CD14-positive monocyte (primary cell): Measurements from ENCODE around the gene CRISP3. TPM values are rescaled to one million over a fixed set of nuclear protein-coding genes. Genes with fewer than 3 reads are reported as not detected.

ENCODE experiments used
- DNase-seq, 3 donors: peaks; one replicate each; pipeline ENCODE4 v3.0.0-alpha.2; 2011 to 2022
- H2AFZ ChIP-seq: 2 replicates; pipeline ENCODE4 v1.6.0; 2012; ENCODE audit warnings: mild to moderate bottlenecking, low read depth, low read length, inconsistent platforms; ENCODE audit not compliant: insufficient read depth, poor library complexity, severe bottlenecking
- H3K27ac ChIP-seq, 2 donors: 1 replicate in 1 of 2; 2 replicates in 1 of 2; pipeline ENCODE4 v1.5.1; 2012 to 2013; ENCODE audit warnings: low read length in 2 of 2, control low read depth in 1 of 2, inconsistent platforms in 1 of 2, low read depth in 1 of 2, mild to moderate bottlenecking in 1 of 2
- H3K27me3 ChIP-seq, 2 donors: one replicate each; pipeline versions ENCODE4 v1.6.0 to v1.6.1; 2011 to 2013; ENCODE audit warnings: low read length in 2 of 2; ENCODE audit not compliant: control insufficient read depth in 2 of 2, insufficient read depth in 2 of 2
- H3K36me3 ChIP-seq, 2 donors: replicated peaks in 1 of 2; 1 replicate in 1 of 2; 2 replicates in 1 of 2; pipeline versions ENCODE4 v1.5.1 to v1.6.1; 2012 to 2013; ENCODE audit warnings: low read length in 2 of 2, control low read depth in 1 of 2, inconsistent platforms in 1 of 2, mild to moderate bottlenecking in 1 of 2; ENCODE audit not compliant: insufficient read depth in 2 of 2, control insufficient read depth in 1 of 2
- H3K4me1 ChIP-seq, 2 donors: 1 replicate in 1 of 2; 2 replicates in 1 of 2; pipeline versions ENCODE4 v1.5.1 to v1.6.1; 2012 to 2013; ENCODE audit warnings: low read length in 2 of 2, control low read depth in 1 of 2, inconsistent platforms in 1 of 2, mild to moderate bottlenecking in 1 of 2, moderate library complexity in 1 of 2; ENCODE audit not compliant: insufficient read depth in 2 of 2, control insufficient read depth in 1 of 2
- H3K4me2 ChIP-seq: replicated peaks from 2 replicates; pipeline ENCODE3; 2012; ENCODE audit warnings: low read length, moderate library complexity, mild to moderate bottlenecking; ENCODE audit not compliant: poor library complexity, severe bottlenecking; ENCODE audit errors: extremely low read depth
- H3K4me3 ChIP-seq, 3 experiments: fragments of 200-600 bp in 1 of 3; sonication (generic) in 1 of 3; replicated peaks in 1 of 3; 1 replicate in 2 of 3; 2 replicates in 1 of 3; pipeline ENCODE4 v1.5.1; 2011 to 2013; ENCODE audit warnings: low read length in 3 of 3, mild to moderate bottlenecking in 3 of 3, control low read depth in 2 of 3, low read depth in 2 of 3, inconsistent platforms in 1 of 3, moderate library complexity in 1 of 3
- H3K79me2 ChIP-seq: 2 replicates; pipeline ENCODE4 v1.6.0; 2012; ENCODE audit warnings: mild to moderate bottlenecking, control low read depth, inconsistent platforms, low read length, moderate library complexity; ENCODE audit not compliant: insufficient read depth
- H3K9ac ChIP-seq: 2 replicates; pipeline ENCODE4 v1.6.0; 2017; ENCODE audit warnings: low read length, mild to moderate bottlenecking; ENCODE audit not compliant: insufficient read depth, poor library complexity, severe bottlenecking
- H3K9me3 ChIP-seq, 2 donors: replicated peaks in 1 of 2; 1 replicate in 1 of 2; 2 replicates in 1 of 2; pipeline versions ENCODE4 v1.5.1 to v1.6.1; 2012 to 2013; ENCODE audit warnings: low read length in 2 of 2, control low read depth in 1 of 2; ENCODE audit not compliant: control insufficient read depth in 1 of 2, insufficient read depth in 1 of 2
- H4K20me1 ChIP-seq: 2 replicates; pipeline ENCODE4 v1.6.0; 2012; ENCODE audit warnings: mild to moderate bottlenecking, low read length, control low read depth, moderate library complexity; ENCODE audit not compliant: insufficient read depth
- H3K27ac Mint-ChIP-seq, 7 donors: one replicate each; pipeline ENCODE4 v1.8.0; 2020; ENCODE audit warnings: mild to moderate bottlenecking in 7 of 7, mixed read lengths in 7 of 7, moderate library complexity in 6 of 7, inconsistent platforms in 2 of 7
- H3K27me3 Mint-ChIP-seq, 3 donors: one replicate each; pipeline ENCODE4 v1.8.0; 2021 to 2022; ENCODE audit warnings: low read depth in 3 of 3, mild to moderate bottlenecking in 3 of 3, mixed read lengths in 3 of 3, moderate library complexity in 3 of 3, inconsistent platforms in 1 of 3
- H3K36me3 Mint-ChIP-seq, 2 donors: one replicate each; pipeline ENCODE4 v1.8.0; 2020; ENCODE audit warnings: mixed read lengths in 2 of 2, inconsistent platforms in 1 of 2, mild to moderate bottlenecking in 1 of 2
- H3K4me1 Mint-ChIP-seq: one replicate; pipeline ENCODE4 v1.8.0; 2020; ENCODE audit warnings: mild to moderate bottlenecking, mixed read lengths
- H3K4me3 Mint-ChIP-seq, 2 donors: one replicate each; pipeline ENCODE4 v1.8.0; 2020; ENCODE audit warnings: mild to moderate bottlenecking in 2 of 2, mixed read lengths in 2 of 2, moderate library complexity in 1 of 2
- H3K9me3 Mint-ChIP-seq, 7 donors: one replicate each; pipeline ENCODE4 v1.8.0; 2020 to 2022; ENCODE audit warnings: mixed read lengths in 7 of 7, mild to moderate bottlenecking in 6 of 7, moderate library complexity in 6 of 7, inconsistent platforms in 2 of 7
- WGBS: methylation state at CpG from one replicate; pipeline ENCODE4 v1.1.5; 2013; ENCODE audit warnings: missing lambda C conversion rate; ENCODE audit not compliant: insufficient coverage; 5-methylcytosine and 5-hydroxymethylcytosine counted together
- intact Hi-C, 2 donors: fragments of 100-400 bp; cut with micrococcal nuclease; formaldehyde crosslinking; loops; one replicate each; pipeline versions ENCODE4 v1.15.0 to v1.15.1; 2023
- polyA plus RNA-seq, 3 donors: library from polyadenylated mRNA; depleted of rRNA in 1 of 3; unstranded in 2 of 3; stranded (reverse) in 1 of 3; fragments of 300-500 nt in 2 of 3; fragments of >200 nt in 1 of 3; fragmentation: Illumina TruSeq in 2 of 3; gene quantifications; 1 replicate in 2 of 3; 2 replicates in 1 of 3; pipeline ENCODE4 v1.2.3, GENCODE V29; 2012 to 2021
- TF ChIP-seq, protein P1 (sequence below): fragments of 200-600 bp; IDR thresholded peaks from one replicate; pipeline ENCODE4 v1.8.0; 2022; ENCODE audit warnings: antibody characterized with exemption, mild to moderate bottlenecking

Gene CRISP3
- polyA plus RNA-seq, 3 donors = not detected

DNA sequence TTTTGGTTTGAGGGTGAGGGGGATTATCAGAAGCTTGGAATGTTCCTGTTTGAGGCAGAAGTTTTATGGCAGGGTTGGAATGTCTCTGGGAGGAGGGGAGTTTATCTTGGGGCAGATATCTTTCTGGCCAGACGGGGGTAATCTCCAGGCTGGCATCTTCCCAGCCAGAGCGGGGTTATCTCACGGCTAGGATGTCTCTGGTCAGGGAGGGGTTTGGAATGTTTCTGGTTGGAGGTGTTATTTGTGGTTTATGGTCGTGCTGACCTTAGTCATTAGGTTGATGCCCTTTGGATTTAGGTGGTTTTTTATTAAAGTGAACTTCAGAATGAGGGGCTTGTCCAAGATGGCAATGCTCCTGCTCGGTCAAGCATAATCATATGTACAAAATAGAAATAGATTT lies 28.1 kb upstream of the CRISP3 start:
- Histone ChIP-seq H3K27ac (no peak overlapping the region), H3K4me2 (no peak overlapping the region), H3K9me3 (no peaks in the 10 kb centered on the region), H3K27me3 (no peaks in the 10 kb centered on the region), H3K9ac (no peak overlapping the region), H3K4me1 (no peaks in the 10 kb centered on the region), H3K4me3 (no peak overlapping the region), H4K20me1 (no peaks in the 10 kb centered on the region), H3K79me2 (no peaks in the 10 kb centered on the region), H3K36me3 (no peaks in the 10 kb centered on the region), H2AFZ (no peak overlapping the region)
- Mint-ChIP-seq H3K9me3 (peaks cover 0 to 3% (median 0%) of the 10 kb centered on the region in 7 donors), H3K27ac (no peak overlapping the region), H3K4me1 (no peaks in the 10 kb centered on the region), H3K27me3 (no peaks in the 10 kb centered on the region), H3K4me3 (no peak overlapping the region), H3K36me3 (no peaks in the 10 kb centered on the region)
- intact Hi-C loops = no loop called here
- WGBS = 84% methylated on average over 4 of the region's 5 CpGs
- no peak for DNase-seq
- TF ChIP-seq, protein P1, sequence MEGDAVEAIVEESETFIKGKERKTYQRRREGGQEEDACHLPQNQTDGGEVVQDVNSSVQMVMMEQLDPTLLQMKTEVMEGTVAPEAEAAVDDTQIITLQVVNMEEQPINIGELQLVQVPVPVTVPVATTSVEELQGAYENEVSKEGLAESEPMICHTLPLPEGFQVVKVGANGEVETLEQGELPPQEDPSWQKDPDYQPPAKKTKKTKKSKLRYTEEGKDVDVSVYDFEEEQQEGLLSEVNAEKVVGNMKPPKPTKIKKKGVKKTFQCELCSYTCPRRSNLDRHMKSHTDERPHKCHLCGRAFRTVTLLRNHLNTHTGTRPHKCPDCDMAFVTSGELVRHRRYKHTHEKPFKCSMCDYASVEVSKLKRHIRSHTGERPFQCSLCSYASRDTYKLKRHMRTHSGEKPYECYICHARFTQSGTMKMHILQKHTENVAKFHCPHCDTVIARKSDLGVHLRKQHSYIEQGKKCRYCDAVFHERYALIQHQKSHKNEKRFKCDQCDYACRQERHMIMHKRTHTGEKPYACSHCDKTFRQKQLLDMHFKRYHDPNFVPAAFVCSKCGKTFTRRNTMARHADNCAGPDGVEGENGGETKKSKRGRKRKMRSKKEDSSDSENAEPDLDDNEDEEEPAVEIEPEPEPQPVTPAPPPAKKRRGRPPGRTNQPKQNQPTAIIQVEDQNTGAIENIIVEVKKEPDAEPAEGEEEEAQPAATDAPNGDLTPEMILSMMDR = no peak

DNA sequence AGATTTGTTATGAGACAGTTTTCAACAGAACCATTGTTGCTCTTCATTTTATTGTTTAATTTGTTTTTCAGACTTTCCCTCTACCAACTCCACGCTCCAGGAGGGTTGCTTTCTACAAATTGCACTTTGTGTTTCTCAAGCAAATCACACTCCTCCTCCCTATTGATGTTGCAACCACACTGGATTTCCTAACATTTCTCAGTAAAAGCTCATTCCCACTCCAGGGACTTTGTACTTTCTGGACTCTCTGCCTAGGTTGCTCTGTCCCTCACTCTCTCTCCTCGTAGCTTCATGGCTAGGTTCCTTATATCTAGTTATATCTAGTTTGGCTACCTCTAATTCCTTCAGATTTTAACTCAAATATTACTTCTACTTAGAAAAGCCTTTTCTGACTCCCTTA lies 22.6 kb upstream of the CRISP3 start:
- no peak for DNase-seq
- intact Hi-C loops = no loop called here
- no peaks in the 10 kb centered on the region for H3K9me3 ChIP-seq
- Mint-ChIP-seq H3K36me3 (no peaks in the 10 kb centered on the region), H3K9me3 (peaks cover 0 to 2% (median 0%) of the 10 kb centered on the region in 7 donors), H3K4me3 (no peak overlapping the region), H3K27me3 (no peaks in the 10 kb centered on the region), H3K27ac (no peak overlapping the region), H3K4me1 (no peaks in the 10 kb centered on the region)
- H3K27me3 ChIP-seq = no peaks in the 10 kb centered on the region
- H3K9ac ChIP-seq = no peak overlapping the region
- H3K4me2 ChIP-seq = no peak overlapping the region
- no peak overlapping the region for H3K27ac ChIP-seq
- TF ChIP-seq, protein P1 = no peak
- WGBS = 86% methylated on average over 1 of the region's 2 CpGs
- H2AFZ ChIP-seq = no peak overlapping the region
- no peaks in the 10 kb centered on the region for H3K36me3 ChIP-seq
- no peaks in the 10 kb centered on the region for H4K20me1 ChIP-seq
- H3K4me3 ChIP-seq = no peak overlapping the region
- H3K79me2 ChIP-seq = no peaks in the 10 kb centered on the region
- H3K4me1 ChIP-seq = no peaks in the 10 kb centered on the region
